ENCODE results near the gene HOXA7. TPM values are rescaled to one million over a fixed set of nuclear protein-coding genes. Genes with fewer than 3 reads are reported as not detected.

The HOXA7 gene
- total and polyA plus RNA-seq, 2 donors (not counting 1 experiment from before 2014, with no cell fraction given) = 0.37 TPM; not detected in 1

- Mint-ChIP-seq H3K4me3 (peak overlapping the region; percentile 61), H3K4me1 (peaks cover 31% of the 10 kb centered on the region), H3K27ac (peak overlapping the region; percentile 37), H3K27me3 (peaks cover 86% of the 10 kb centered on the region), H3K9me3 (ENCODE audit: insufficient read depth) (no peaks in the 10 kb centered on the region)
- Histone ChIP-seq H3K4me2 (replicated peaks; ENCODE audit: low read depth, low read length, poor library complexity, severe bottlenecking) (peak overlapping the region; percentile 75), H3K79me2 (ENCODE audit: control insufficient read depth, insufficient read depth, low read length) (no peaks in the 10 kb centered on the region), H3K4me1 (ENCODE audit: control insufficient read depth in 2 of 2, insufficient read depth in 2 of 2, low read length in 2 of 2) (peaks cover 39 to 65% of the 10 kb centered on the region in 2 donors), H3K4me3 (ENCODE audit: control extremely low read depth in 1 of 5, extremely low read depth in 1 of 5, insufficient read depth in 1 of 5, low read depth in 2 of 5, low read length in 4 of 5) (peak overlapping the region in 1 of 5 experiments; percentile 45), H3K9ac (ENCODE audit: low read length) (peak overlapping the region; percentile 36), H3K9me3 (ENCODE audit: control extremely low read depth in 1 of 3, control insufficient read depth in 2 of 3, insufficient read depth in 1 of 3, low read length in 2 of 3) (peaks cover 2 to 58% (median 6%) of the 10 kb centered on the region in 3 donors), H3K36me3 (replicated peaks in 1 of 2; ENCODE audit: control extremely low read depth in 1 of 2, control insufficient read depth in 1 of 2, extremely low read depth in 1 of 2, insufficient read depth in 2 of 2, low read length in 1 of 2) (no peaks in the 10 kb centered on the region), H4K20me1 (ENCODE audit: control insufficient read depth, insufficient read depth, low read length, poor library complexity, severe bottlenecking) (no peaks in the 10 kb centered on the region), H3K27me3 (replicated peaks in 1 of 4; ENCODE audit: control extremely low read depth in 1 of 4, control insufficient read depth in 3 of 4, insufficient read depth in 4 of 4, low read length in 3 of 4) (peaks cover 3 to 91% (median 79%) of the 10 kb centered on the region in 4 experiments), H2AFZ (ENCODE audit: insufficient read depth, low read depth, low read length, poor library complexity, severe bottlenecking) (no peak overlapping the region), H3K27ac (ENCODE audit: low read length in 2 of 2) (no peak overlapping the region)
- 18% methylated on average over 42 of the region's 42 CpGs for WGBS (ENCODE audit: insufficient coverage)
- ATAC-seq (ENCODE audit: low read depth) (no peak), DNase-seq (peak; percentile 37)
- ChIA-PET POLR2A (interaction anchor here (0.5 to 0.7 kb wide), 3 partner anchors 17 to 77 kb away, joined by 3 to 4 read pairs (median 4); no protein-coding TSS in a partner anchor), CTCF (interaction anchor here (0.7 to 1.3 kb wide), 8 partner anchors 9 to 728 kb away, joined by 3 to 5 read pairs (median 3); no protein-coding TSS in a partner anchor)
- TF ChIP-seq EZH2 (IDR thresholded peaks at IDR 0.05; ENCODE audit: borderline replicate concordance, insufficient read depth, low read depth, low read length, poor library complexity, severe bottlenecking) (no peak), CTCF (IDR thresholded peaks at IDR 0.05) (no peak)
- intact Hi-C loops (cut with micrococcal nuclease) = loop anchor here (10.0 kb wide), 1 partner anchor 413 kb away; no protein-coding TSS in a partner anchor
Measured at GRCh38 chr7:27191833-27192545, 35.5 kb upstream of the HOXA7 start.

Data from B cell (primary cell).